CD8-positive, alpha-beta memory T cell (primary cell): ENCODE measurements around the gene TSPYL6. TPM values are rescaled to one million over a fixed set of nuclear protein-coding genes. Genes with fewer than 3 reads are reported as not detected.
"Not testable (repeated sequence)": the region's sequence is repeated elsewhere in the genome, so short reads cannot be mapped to it uniquely, and the experiment has no call there.

ENCODE experiments used
- CTCF ChIA-PET: fragments of 350-600 bp; sonication (Branson Sonifier 250); formaldehyde crosslinking; loops from one replicate; lab custom pipeline; 2021; ENCODE audit warnings: antibody characterized with exemption; lab: Charles Lee
- POLR2A ChIA-PET: fragments of 350-600 bp; sonication (Branson Sonifier 250); formaldehyde crosslinking; loops from one replicate; lab custom pipeline; 2021; ENCODE audit warnings: antibody characterized with exemption; lab: Charles Lee
- DNase-seq, 5 donors: peaks; one replicate each; pipeline versions ENCODE4 v3.0.0 to v3.0.0-alpha.2; 2020 to 2022; ENCODE audit warnings: mixed read lengths in 1 of 5
- H3K27ac ChIP-seq: one replicate; pipeline ENCODE4 v1.7.0; 2013; ENCODE audit warnings: low read depth, mild to moderate bottlenecking, low read length, moderate library complexity
- H3K27me3 ChIP-seq: 2 replicates; pipeline ENCODE4 v1.7.0; 2013; ENCODE audit warnings: low read length, mild to moderate bottlenecking; ENCODE audit not compliant: insufficient read depth, poor library complexity, severe bottlenecking
- H3K36me3 ChIP-seq: 2 replicates; pipeline ENCODE4 v1.7.0; 2013; ENCODE audit warnings: mild to moderate bottlenecking, low read length, moderate library complexity; ENCODE audit not compliant: insufficient read depth
- H3K4me1 ChIP-seq: 2 replicates; pipeline ENCODE4 v1.7.0; 2013; ENCODE audit warnings: mild to moderate bottlenecking, low read length, moderate library complexity; ENCODE audit not compliant: insufficient read depth
- H3K4me3 ChIP-seq: 2 replicates; pipeline ENCODE4 v1.7.0; 2013; ENCODE audit warnings: mild to moderate bottlenecking, low read length
- H3K9me3 ChIP-seq: 2 replicates; pipeline ENCODE4 v1.7.0; 2013; ENCODE audit warnings: mild to moderate bottlenecking, low read length
- H3K27ac Mint-ChIP-seq, 8 donors: one replicate each; pipeline ENCODE4 v1.8.0; 2020 to 2021; ENCODE audit warnings: mixed read lengths in 8 of 8, mild to moderate bottlenecking in 6 of 8, inconsistent platforms in 3 of 8, moderate library complexity in 3 of 8
- H3K27me3 Mint-ChIP-seq, 2 donors: one replicate each; pipeline ENCODE4 v1.8.0; 2020 to 2021; ENCODE audit warnings: mixed read lengths in 2 of 2, mild to moderate bottlenecking in 1 of 2, moderate library complexity in 1 of 2
- H3K36me3 Mint-ChIP-seq, 3 donors: one replicate each; pipeline ENCODE4 v1.8.0; 2020 to 2021; ENCODE audit warnings: mixed read lengths in 3 of 3, inconsistent platforms in 1 of 3, mild to moderate bottlenecking in 1 of 3
- H3K4me1 Mint-ChIP-seq, 3 donors: one replicate each; pipeline ENCODE4 v1.8.0; 2020 to 2021; ENCODE audit warnings: mixed read lengths in 3 of 3, inconsistent platforms in 1 of 3, mild to moderate bottlenecking in 1 of 3
- H3K4me3 Mint-ChIP-seq, 7 donors: one replicate each; pipeline ENCODE4 v1.8.0; 2020 to 2021; ENCODE audit warnings: mixed read lengths in 7 of 7, mild to moderate bottlenecking in 6 of 7, moderate library complexity in 4 of 7, inconsistent platforms in 2 of 7
- H3K9me3 Mint-ChIP-seq, 5 donors: one replicate each; pipeline ENCODE4 v1.8.0; 2020 to 2022; ENCODE audit warnings: mixed read lengths in 5 of 5, mild to moderate bottlenecking in 3 of 5, moderate library complexity in 2 of 5, inconsistent platforms in 1 of 5
- polyA plus RNA-seq: library from polyadenylated mRNA; unstranded; fragments of 300-500 nt; fragmentation: Illumina TruSeq; gene quantifications from one replicate; pipeline ENCODE4 v1.2.3, GENCODE V29; 2021
- total RNA-seq, 2 experiments: library from RNA; stranded (reverse); gene quantifications; one replicate each; pipeline ENCODE4 v1.2.3, GENCODE V29; 2021

Gene TSPYL6
- total and polyA plus RNA-seq, 3 experiments from 2014 or later: not detected

- H3K9me3 Mint-ChIP-seq, H3K4me1 Mint-ChIP-seq, H3K36me3 ChIP-seq, H3K27me3 ChIP-seq, POLR2A ChIA-PET, H3K27me3 Mint-ChIP-seq, CTCF ChIA-PET, H3K4me3 Mint-ChIP-seq, H3K27ac Mint-ChIP-seq, H3K27ac ChIP-seq, H3K4me3 ChIP-seq, H3K9me3 ChIP-seq, H3K4me1 ChIP-seq, DNase-seq: not testable (repeated sequence)
- H3K36me3 Mint-ChIP-seq: peaks cover 6 to 13% (median 11%) of the 10 kb centered on the region in 3 donors
These were observed 9.1 kb upstream of the TSPYL6 start for GRCh38 chr2:54265081-54265480.

- Mint-ChIP-seq H3K36me3 (peaks cover 4 to 13% (median 11%) of the 10 kb centered on the region in 3 donors), H3K9me3 (peaks cover 0 to 6% (median 0%) of the 10 kb centered on the region in 5 donors), H3K4me1 (no peaks in the 10 kb centered on the region), H3K27ac (no peak overlapping the region), H3K27me3 (no peaks in the 10 kb centered on the region), H3K4me3 (no peak overlapping the region)
- H3K27ac ChIP-seq: no peak overlapping the region
- ChIA-PET CTCF (no interaction called here), POLR2A (interaction anchor here (0.7 kb wide), 1 partner anchor 241 kb away, joined by 4 read pairs; no protein-coding TSS in a partner anchor)
- H3K27me3 ChIP-seq: no peaks in the 10 kb centered on the region
- no peaks in the 10 kb centered on the region for H3K4me1 ChIP-seq
- no peak overlapping the region for H3K4me3 ChIP-seq
- no peaks in the 10 kb centered on the region for H3K36me3 ChIP-seq
- DNase-seq: no peak
- no peaks in the 10 kb centered on the region for H3K9me3 ChIP-seq
These were observed 6.2 kb upstream of the TSPYL6 start for GRCh38 chr2:54262015-54262765.

- Histone ChIP-seq H3K9me3 (no peaks in the 10 kb centered on the region), H3K27ac (no peak overlapping the region), H3K27me3 (no peaks in the 10 kb centered on the region), H3K4me1 (no peaks in the 10 kb centered on the region), H3K36me3 (no peaks in the 10 kb centered on the region), H3K4me3 (no peak overlapping the region)
- no peak overlapping the region for H3K4me3 Mint-ChIP-seq
- DNase-seq: no peak
- peaks cover 4 to 15% (median 14%) of the 10 kb centered on the region in 3 donors for H3K36me3 Mint-ChIP-seq
- peaks cover 0 to 6% (median 0%) of the 10 kb centered on the region in 5 donors for H3K9me3 Mint-ChIP-seq
- ChIA-PET POLR2A (no interaction called here), CTCF (no interaction called here)
- no peak overlapping the region for H3K27ac Mint-ChIP-seq
- H3K4me1 Mint-ChIP-seq: no peaks in the 10 kb centered on the region
- H3K27me3 Mint-ChIP-seq: no peaks in the 10 kb centered on the region
These were observed 5.5 kb upstream of the TSPYL6 start for GRCh38 chr2:54261537-54261936.

- H3K4me1 ChIP-seq: no peaks in the 10 kb centered on the region
- no peaks in the 10 kb centered on the region for H3K27me3 ChIP-seq
- H3K4me1 Mint-ChIP-seq: no peaks in the 10 kb centered on the region
- H3K27me3 Mint-ChIP-seq: no peaks in the 10 kb centered on the region
- no peak overlapping the region for H3K4me3 ChIP-seq
- no peaks in the 10 kb centered on the region for H3K9me3 ChIP-seq
- H3K36me3 ChIP-seq: no peaks in the 10 kb centered on the region
- ChIA-PET CTCF (no interaction called here), POLR2A (no interaction called here)
- no peak for DNase-seq
- peaks cover 8 to 16% (median 13%) of the 10 kb centered on the region in 3 donors for H3K36me3 Mint-ChIP-seq
- H3K27ac ChIP-seq: no peak overlapping the region
- H3K4me3 Mint-ChIP-seq: no peak overlapping the region
- H3K27ac Mint-ChIP-seq: no peak overlapping the region
- peaks cover 0 to 6% (median 1%) of the 10 kb centered on the region in 5 donors for H3K9me3 Mint-ChIP-seq
These were observed 4.2 kb upstream of the TSPYL6 start for GRCh38 chr2:54260241-54260595.

GRCh38 chr2:54259413-54260240 lies 3.6 kb upstream of the TSPYL6 start:
- ChIA-PET POLR2A (no interaction called here), CTCF (no interaction called here)
- peaks cover 0 to 2% (median 1%) of the 10 kb centered on the region in 5 donors for H3K9me3 Mint-ChIP-seq
- no peak overlapping the region for H3K27ac Mint-ChIP-seq
- H3K27ac ChIP-seq: no peak overlapping the region
- H3K4me3 ChIP-seq: no peak overlapping the region
- DNase-seq: no peak
- H3K9me3 ChIP-seq: no peaks in the 10 kb centered on the region
- H3K27me3 ChIP-seq: no peaks in the 10 kb centered on the region
- no peaks in the 10 kb centered on the region for H3K4me1 Mint-ChIP-seq
- no peaks in the 10 kb centered on the region for H3K36me3 ChIP-seq
- H3K4me1 ChIP-seq: no peaks in the 10 kb centered on the region
- H3K4me3 Mint-ChIP-seq: no peak overlapping the region
- peaks cover 8 to 10% (median 9%) of the 10 kb centered on the region in 3 donors for H3K36me3 Mint-ChIP-seq
- H3K27me3 Mint-ChIP-seq: no peaks in the 10 kb centered on the region

GRCh38 chr2:54258166-54258565 lies 2.1 kb upstream of the TSPYL6 start:
- Histone ChIP-seq H3K27ac (no peak overlapping the region), H3K4me3 (no peak overlapping the region), H3K9me3 (no peaks in the 10 kb centered on the region), H3K36me3 (no peaks in the 10 kb centered on the region), H3K4me1 (no peaks in the 10 kb centered on the region), H3K27me3 (no peaks in the 10 kb centered on the region)
- Mint-ChIP-seq H3K4me1 (no peaks in the 10 kb centered on the region), H3K4me3 (no peak overlapping the region), H3K27me3 (no peaks in the 10 kb centered on the region), H3K9me3 (peaks cover 0 to 4% (median 0%) of the 10 kb centered on the region in 5 donors), H3K36me3 (peaks cover 8 to 21% (median 19%) of the 10 kb centered on the region in 3 donors), H3K27ac (no peak overlapping the region)
- no peak for DNase-seq
- ChIA-PET POLR2A (no interaction called here), CTCF (no interaction called here)

- Mint-ChIP-seq H3K4me1 (no peaks in the 10 kb centered on the region), H3K4me3 (no peak overlapping the region), H3K36me3 (peaks cover 8 to 30% (median 20%) of the 10 kb centered on the region in 3 donors), H3K27me3 (no peaks in the 10 kb centered on the region), H3K9me3 (peaks cover 0 to 4% (median 0%) of the 10 kb centered on the region in 5 donors), H3K27ac (no peak overlapping the region)
- Histone ChIP-seq H3K27me3 (no peaks in the 10 kb centered on the region), H3K4me1 (no peaks in the 10 kb centered on the region), H3K27ac (no peak overlapping the region), H3K9me3 (no peaks in the 10 kb centered on the region), H3K4me3 (no peak overlapping the region), H3K36me3 (no peaks in the 10 kb centered on the region)
- CTCF ChIA-PET: no interaction called here
- POLR2A ChIA-PET: no interaction called here
- DNase-seq: no peak
These were observed 569 bp downstream of the TSPYL6 start for GRCh38 chr2:54255230-54256090.
